Lower leg skin (tissue), 4 donors: ENCODE data around the gene PKP2. TPM values are rescaled to one million over a fixed set of nuclear protein-coding genes. Genes with fewer than 3 reads are reported as not detected.

ENCODE experiments used
- DNase-seq, 2 donors: peaks; one replicate each; pipeline ENCODE4 v3.0.0-alpha.2; 2019; ENCODE audit warnings: low spot score in 2 of 2
- H3K4me3 ChIP-seq: fragments of 200-600 bp; sonication (generic); 2 replicates; pipeline ENCODE4 v1.5.1; 2017; ENCODE audit warnings: mild to moderate bottlenecking, low read depth; ENCODE audit not compliant: poor library complexity, severe bottlenecking
- CTCF ChIP-seq, 3 donors: fragments of 450-650 bp; IDR thresholded peaks; one replicate each; pipeline ENCODE4 v1.5.1; 2016; ENCODE audit warnings: antibody characterized with exemption in 3 of 3, mild to moderate bottlenecking in 3 of 3, moderate library complexity in 2 of 3
- POLR2A ChIP-seq, 2 donors: fragments of 450-650 bp; IDR thresholded peaks; one replicate each; pipeline ENCODE4 v1.6.1; 2016 to 2017; ENCODE audit warnings: antibody characterized with exemption in 2 of 2, mild to moderate bottlenecking in 1 of 2, moderate library complexity in 1 of 2
- WGBS, 2 donors: methylation state at CpG; one replicate each; pipeline ENCODE4 v1.1.5; 2018; 5-methylcytosine and 5-hydroxymethylcytosine counted together
- intact Hi-C: fragments of 100-400 bp; cut with DNase I; formaldehyde crosslinking; loops from one replicate; pipeline ENCODE4 v1.15.0; 2023; ENCODE audit warnings: low total_unique reads
- total RNA-seq, 4 donors: library from RNA; depleted of rRNA; stranded (reverse); fragments of >200 nt; gene quantifications; one replicate each; pipeline ENCODE4 v1.1.0, GENCODE V29; 2016

The PKP2 gene
- total RNA-seq, 4 donors from 2014 or later, result 7.5 to 10.5 (median 9.2) TPM

GRCh38 chr12:32783029-32783428, 113.5 kb downstream of the PKP2 start:
- intact Hi-C loops, result no loop called here

GRCh38 chr12:32780071-32780470, 116.5 kb downstream of the PKP2 start:
- no peak for DNase-seq
- intact Hi-C loops, result no loop called here
- 21 to 41% methylated on average over 1 of the region's 1 CpG for WGBS, 2 donors
- TF ChIP-seq CTCF (IDR thresholded peaks at IDR 0.05), result no peak
- TF ChIP-seq POLR2A (IDR thresholded peaks at IDR 0.05), result no peak
- H3K4me3 ChIP-seq, result no peak overlapping the region

More at GRCh38 chr12:32783029-32783428, 113.5 kb downstream of the PKP2 start:
- TF ChIP-seq POLR2A (IDR thresholded peaks at IDR 0.05) (no peak), CTCF (IDR thresholded peaks at IDR 0.05) (no peak)
- no peak for DNase-seq
- WGBS, 2 donors, result 47 to 54% methylated on average over 3 of the region's 3 CpGs
- no peak overlapping the region for H3K4me3 ChIP-seq

- DNase-seq, result no peak
- WGBS, 2 donors, result 61 to 66% methylated on average over 6 of the region's 6 CpGs
- TF ChIP-seq POLR2A (IDR thresholded peaks at IDR 0.05), result no peak
- no peak for TF ChIP-seq CTCF (IDR thresholded peaks at IDR 0.05)
- intact Hi-C loops, result no loop called here
- no peak overlapping the region for H3K4me3 ChIP-seq
These were observed 118.8 kb downstream of the PKP2 start for GRCh38 chr12:32777691-32778175.

- H3K4me3 ChIP-seq, result no peak overlapping the region
- WGBS, 2 donors, result 66 to 67% methylated on average over 5 of the region's 5 CpGs
- intact Hi-C loops, result no loop called here
- TF ChIP-seq POLR2A (IDR thresholded peaks at IDR 0.05), result no peak
- TF ChIP-seq CTCF (IDR thresholded peaks at IDR 0.05), result no peak
- no peak for DNase-seq
These were observed 119.4 kb downstream of the PKP2 start for GRCh38 chr12:32777159-32777558.

GRCh38 chr12:32776258-32776657, 120.3 kb downstream of the PKP2 start:
- H3K4me3 ChIP-seq, result no peak overlapping the region
- intact Hi-C loops, result no loop called here
- TF ChIP-seq POLR2A (IDR thresholded peaks at IDR 0.05) (no peak), CTCF (IDR thresholded peaks at IDR 0.05) (no peak)
- 83 to 86% methylated on average over 4 of the region's 4 CpGs for WGBS, 2 donors
- no peak for DNase-seq

GRCh38 chr12:32773691-32774090, 122.9 kb downstream of the PKP2 start:
- no peak overlapping the region for H3K4me3 ChIP-seq
- WGBS, 2 donors, result 57 to 61% methylated on average over 6 of the region's 6 CpGs
- intact Hi-C loops, result loop anchor here (5.0 kb wide), 1 partner anchor 1919 kb away; no protein-coding TSS in a partner anchor
- TF ChIP-seq POLR2A (IDR thresholded peaks at IDR 0.05) (no peak), CTCF (IDR thresholded peaks at IDR 0.05) (no peak)
- no peak for DNase-seq
